ENCODE data around the gene JMJD1C.
"Not testable (repeated sequence)": the region's sequence is repeated elsewhere in the genome, so short reads cannot be mapped to it uniquely, and the experiment has no call there.

JMJD1C gene

GRCh38 chr10:63392224-63392623, 73.6 kb downstream of the JMJD1C start:
- no peak for DNase-seq

- no peak for DNase-seq
These were observed 74.0 kb downstream of the JMJD1C start for GRCh38 chr10:63391812-63392211.

- no peak for DNase-seq
These were observed 75.3 kb downstream of the JMJD1C start for GRCh38 chr10:63390521-63390920.

- no peak for DNase-seq
These were observed 77.3 kb downstream of the JMJD1C start for GRCh38 chr10:63388421-63389031.

GRCh38 chr10:63385254-63385653, 80.5 kb downstream of the JMJD1C start:
- DNase-seq: no peak

GRCh38 chr10:63384675-63385074, 81.1 kb downstream of the JMJD1C start:
- DNase-seq: no peak

- DNase-seq: no peak
These were observed 81.8 kb downstream of the JMJD1C start for GRCh38 chr10:63384001-63384400.

GRCh38 chr10:63383141-63383540, 82.6 kb downstream of the JMJD1C start:
- DNase-seq: no peak

GRCh38 chr10:63382066-63382465, 83.7 kb downstream of the JMJD1C start:
- DNase-seq: no peak

- not testable (repeated sequence) for DNase-seq
These were observed 88.5 kb downstream of the JMJD1C start for GRCh38 chr10:63377305-63377661.

GRCh38 chr10:63376560-63377304, 89.0 kb downstream of the JMJD1C start:
- no peak for DNase-seq

GRCh38 chr10:63375859-63376258, 89.9 kb downstream of the JMJD1C start:
- DNase-seq: no peak

GRCh38 chr10:63375458-63375857, 90.3 kb downstream of the JMJD1C start:
- DNase-seq: no peak

- DNase-seq: no peak
These were observed 90.8 kb downstream of the JMJD1C start for GRCh38 chr10:63374991-63375390.

GRCh38 chr10:63373176-63373575, 92.6 kb downstream of the JMJD1C start:
- DNase-seq: no peak

GRCh38 chr10:63369711-63370110, 96.1 kb downstream of the JMJD1C start:
- no peak for DNase-seq

- DNase-seq: no peak
These were observed 97.4 kb downstream of the JMJD1C start for GRCh38 chr10:63368365-63368764.

- DNase-seq: no peak
These were observed 98.8 kb downstream of the JMJD1C start for GRCh38 chr10:63366933-63367332.

- DNase-seq: no peak
These were observed 99.6 kb downstream of the JMJD1C start for GRCh38 chr10:63365976-63366765.

GRCh38 chr10:63364918-63365317, 100.9 kb downstream of the JMJD1C start:
- no peak for DNase-seq

GRCh38 chr10:63363951-63364350, 101.8 kb downstream of the JMJD1C start:
- DNase-seq: no peak

GRCh38 chr10:63355682-63356081, 110.1 kb downstream of the JMJD1C start:
- DNase-seq: no peak

- no peak for DNase-seq
These were observed 112.8 kb downstream of the JMJD1C start for GRCh38 chr10:63352976-63353375.

GRCh38 chr10:63348245-63348850, 117.4 kb downstream of the JMJD1C start:
- DNase-seq: no peak
